Posterior vena cava (tissue), 2 donors: ENCODE measurements around the gene LCLAT1. TPM values are rescaled to one million over a fixed set of nuclear protein-coding genes. Genes with fewer than 3 reads are reported as not detected.

Experiments used
- DNase-seq: peaks from one replicate; pipeline ENCODE4 v3.0.0-alpha.2; 2020; ENCODE audit warnings: low spot score
- intact Hi-C, 2 donors: fragments of 100-400 bp; cut with DNase I; formaldehyde crosslinking; loops; one replicate each; pipeline versions ENCODE4 v1.14.1 to v1.14.2; 2022 to 2023
- long read RNA-seq, 2 donors: library from polyadenylated mRNA; unstranded; transcript quantifications; one replicate each; pipeline ENCODE4 v2.0.0, GENCODE V29; 2020 to 2021
- total RNA-seq, 2 donors: library from RNA; stranded (reverse); fragmentation: NEBNext Ultra II Directional; extraction: Animal tissue kit (Norgen Biotek cat#: 25700); gene quantifications; one replicate each; pipeline ENCODE4 v1.2.1, GENCODE V29; 2021
- donor health status: DM: yes; HTN: yes; CAD: no.
- donor health status: DM: yes; HTN: yes; CAD: no.

LCLAT1 gene
- total RNA-seq: 10 to 100 TPM; 22.3 to 43.3 TPM
- long read RNA-seq, donor 1, partial matches to known transcripts: 0 of 6 reads
- long read RNA-seq, donor 1, other reads (novel, unspliced or antisense): 6 of 6 reads
- long read RNA-seq, donor 2, full-length matches to known transcripts: 2 of 12 reads
- long read RNA-seq, donor 2, partial matches to known transcripts: 0 of 12 reads
- long read RNA-seq, donor 2, other reads (novel, unspliced or antisense): 10 of 12 reads

- intact Hi-C loops: no loop called here
- DNase-seq: peak; percentile 95
Observed at GRCh38 chr2:30447149-30448045, at the start of gene LCLAT1. Gene LCLAT1 (plus strand): TSS chr2:30447246. CDS start chr2:30525591, 78,345 bp downstream.

DNA sequence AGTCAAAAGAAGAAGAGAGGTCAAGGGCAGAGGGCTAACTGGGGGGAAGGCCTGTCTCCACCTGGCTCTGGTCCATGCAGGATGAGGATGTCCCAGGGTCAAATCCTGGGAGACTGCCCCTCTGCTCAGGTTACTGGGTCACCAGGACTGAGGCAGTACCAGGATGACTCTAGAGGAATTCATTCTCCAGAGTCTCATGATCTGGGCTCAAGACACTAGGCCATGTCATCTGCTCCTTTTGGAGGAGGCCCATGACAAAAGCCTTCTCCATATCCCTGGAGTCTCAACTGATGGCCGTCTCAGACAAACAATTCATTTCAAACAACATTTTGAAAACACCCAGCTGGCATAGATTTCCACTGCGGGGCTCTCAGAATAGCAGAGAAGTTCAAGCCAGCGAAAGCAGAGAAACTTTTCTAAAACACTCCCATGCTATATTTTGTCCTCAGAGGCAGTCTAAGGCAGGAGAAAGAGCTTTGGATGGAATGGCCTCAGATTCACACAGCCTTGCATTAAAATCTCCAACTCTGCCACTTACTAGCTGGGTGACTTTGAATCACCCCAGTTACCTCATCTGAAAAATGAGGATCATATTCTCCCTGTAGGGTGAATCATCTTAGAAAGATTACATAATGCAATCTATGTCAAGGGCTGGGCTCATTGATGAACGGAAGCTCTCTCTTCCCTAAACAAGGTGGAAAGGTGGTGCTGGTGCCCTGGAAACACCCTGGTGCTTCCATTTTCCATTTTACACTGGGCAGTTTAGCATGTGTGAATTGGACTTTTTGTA is 48.8 kb upstream of the LCLAT1 start:
- intact Hi-C loops: no loop called here
- DNase-seq: no peak

- intact Hi-C loops: loop anchor here in 1 of 2 donors (10.0 kb wide), 1 partner anchor 304 kb away; no protein-coding TSS in a partner anchor
- no peak for DNase-seq
Observed at GRCh38 chr2:30400151-30400954, 46.7 kb upstream of the LCLAT1 start.

DNA sequence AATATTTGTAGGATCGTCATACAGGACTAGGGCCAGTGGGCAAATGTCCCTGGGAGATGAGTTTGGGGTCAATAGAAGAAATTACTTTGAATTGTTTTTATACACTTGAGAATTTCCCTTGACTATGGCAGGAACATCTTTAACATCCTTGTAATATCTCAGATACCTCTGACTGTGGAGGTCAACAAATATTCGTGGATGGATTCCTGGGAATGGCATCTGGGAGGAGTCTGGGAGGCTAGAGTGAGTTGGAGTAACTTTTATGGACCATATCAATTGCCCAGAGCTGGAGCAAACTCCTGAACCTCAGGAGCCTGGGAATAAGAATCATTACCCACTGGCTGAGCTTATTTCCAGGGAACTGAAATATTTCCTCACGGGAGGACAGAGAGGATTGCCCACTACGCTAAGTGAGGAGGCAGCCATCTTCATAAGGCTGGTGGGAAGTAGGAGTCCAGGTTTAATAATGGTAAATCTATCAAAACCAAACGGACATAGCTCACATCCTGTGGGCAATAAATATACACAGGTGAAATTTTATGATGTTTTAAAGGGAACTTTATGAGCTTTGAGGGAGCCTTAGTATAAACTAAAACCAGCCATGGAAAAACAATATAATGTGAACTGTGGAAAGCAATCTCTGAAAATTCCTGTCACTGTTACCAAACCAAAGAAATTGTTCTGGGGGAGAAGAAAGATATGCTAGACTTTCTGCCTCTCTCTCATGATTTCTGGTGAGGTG is 44.4 kb upstream of the LCLAT1 start:
- no peak for DNase-seq
- intact Hi-C loops: loop anchor here in 1 of 2 donors (10.0 kb wide), 1 partner anchor 302 kb away; no protein-coding TSS in a partner anchor

DNA sequence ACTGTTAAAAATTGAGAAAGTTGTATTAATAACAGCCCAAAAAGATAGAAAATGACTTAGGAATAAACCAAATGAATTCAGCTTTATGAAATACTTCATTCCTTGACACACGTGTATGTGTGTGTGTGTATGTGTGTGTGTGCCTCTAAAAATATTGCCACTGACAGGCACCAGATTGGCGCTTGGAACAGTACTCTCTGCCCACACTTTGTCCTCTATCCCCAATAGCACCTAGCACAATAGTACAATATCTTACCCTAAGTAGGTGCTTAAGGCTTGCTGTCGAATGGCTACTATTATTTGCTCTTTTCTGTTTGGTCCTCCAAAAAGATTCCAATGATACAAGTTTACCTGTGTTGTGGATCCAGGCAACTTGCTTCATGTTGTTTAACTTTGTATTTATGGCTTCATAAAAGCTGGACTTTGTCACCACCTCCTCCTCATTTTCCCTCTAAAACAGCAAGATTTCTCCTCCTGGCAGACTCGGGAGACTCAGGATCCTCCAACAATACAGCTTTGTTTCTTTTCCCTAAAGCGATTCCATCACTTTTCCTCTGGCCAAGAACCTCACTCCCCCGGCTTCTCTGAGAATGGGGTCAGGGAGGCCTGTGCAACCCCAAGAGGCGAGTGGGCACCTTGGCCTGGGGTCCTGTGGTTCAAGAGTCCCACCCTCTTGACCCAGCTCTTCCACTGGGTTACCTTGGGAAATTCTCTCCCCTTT is 43.3 kb upstream of the LCLAT1 start:
- DNase-seq: no peak
- intact Hi-C loops: loop anchor here in 1 of 2 donors (10.0 kb wide), 1 partner anchor 301 kb away; no protein-coding TSS in a partner anchor

DNA sequence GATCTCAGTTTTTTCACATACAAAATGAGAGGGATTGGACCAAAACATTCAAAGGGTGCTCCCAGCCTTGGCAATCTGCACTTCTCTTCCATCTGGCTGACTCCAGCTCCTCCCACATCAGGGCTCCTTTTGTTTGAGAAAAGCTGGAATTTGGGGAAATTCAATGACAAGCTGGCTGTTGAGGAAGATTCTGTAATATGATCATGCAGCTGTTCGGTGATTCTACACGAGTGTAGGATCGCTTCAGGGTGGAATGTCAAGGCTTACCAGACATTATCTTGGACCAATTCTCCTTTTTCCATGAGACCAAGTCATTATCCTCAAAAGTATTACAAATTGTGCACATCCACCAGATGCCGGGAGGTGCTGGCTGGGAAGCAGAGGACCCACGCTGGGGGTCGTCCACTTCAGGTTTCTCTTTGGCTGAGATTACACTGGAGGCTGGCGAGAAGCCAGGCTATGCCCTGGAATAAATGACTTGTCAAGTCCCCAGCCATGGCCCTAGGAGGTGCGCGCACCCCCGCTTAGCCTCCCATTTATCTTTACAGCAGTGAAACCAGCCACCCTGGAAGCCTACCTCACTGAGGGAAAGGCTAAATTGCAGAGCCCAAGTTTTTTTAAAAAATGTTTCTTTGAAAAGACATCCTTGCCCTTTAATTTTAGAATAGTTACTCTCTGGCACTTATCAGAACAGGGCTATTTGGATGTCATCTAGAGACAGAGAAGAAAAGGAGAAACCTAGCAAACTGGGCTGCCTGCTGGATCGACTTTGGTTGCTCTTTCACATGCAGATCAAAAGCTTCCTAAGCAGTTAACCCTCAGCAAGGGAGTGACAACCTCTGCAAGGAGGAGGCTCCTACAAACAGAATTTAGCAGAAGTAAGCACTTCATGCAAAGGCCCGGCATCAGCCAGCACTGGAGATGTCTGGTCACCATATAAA is 42.5 kb upstream of the LCLAT1 start:
- no peak for DNase-seq
- intact Hi-C loops: loop anchor here in 1 of 2 donors (10.0 kb wide), 1 partner anchor 300 kb away; no protein-coding TSS in a partner anchor

- intact Hi-C loops: loop anchor here in 1 of 2 donors (10.0 kb wide), 1 partner anchor 300 kb away; no protein-coding TSS in a partner anchor
- DNase-seq: no peak
Observed at GRCh38 chr2:30405260-30405605, 41.8 kb upstream of the LCLAT1 start.

DNA sequence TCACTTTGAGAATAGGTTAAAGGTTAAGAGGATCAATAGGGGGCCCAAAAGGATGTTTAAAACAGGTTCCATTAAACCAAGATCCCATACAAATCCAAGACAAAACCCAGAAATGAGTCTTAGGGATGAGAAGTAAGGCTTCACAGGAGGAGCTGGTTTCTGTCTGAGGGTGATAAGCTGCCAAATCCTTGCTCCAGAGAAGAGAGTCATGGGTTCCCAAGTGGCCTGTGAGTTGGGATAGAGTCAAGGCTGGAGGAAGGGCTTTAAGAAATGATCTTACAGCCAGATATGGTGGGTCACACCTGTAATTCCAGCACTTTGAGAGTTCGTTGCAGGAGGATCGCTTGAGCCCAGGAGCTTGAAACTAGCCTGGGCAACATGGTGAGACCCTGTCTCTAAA is 40.2 kb upstream of the LCLAT1 start:
- intact Hi-C loops: loop anchor here in 1 of 2 donors (10.0 kb wide), 1 partner anchor 298 kb away; no protein-coding TSS in a partner anchor
- DNase-seq: no peak

GRCh38 chr2:30408961-30409387 is 38.1 kb upstream of the LCLAT1 start:
- no peak for DNase-seq
- intact Hi-C loops: loop anchor here in 1 of 2 donors (10.0 kb wide), 1 partner anchor 296 kb away; no protein-coding TSS in a partner anchor

- intact Hi-C loops: loop anchor here in 1 of 2 donors (5.0 kb wide), 1 partner anchor 48 kb away; no protein-coding TSS in a partner anchor
Observed at GRCh38 chr2:30410217-30410616, 36.8 kb upstream of the LCLAT1 start.

GRCh38 chr2:30412047-30412683 is 34.9 kb upstream of the LCLAT1 start:
- DNase-seq: no peak
- intact Hi-C loops: loop anchor here in 1 of 2 donors (5.0 kb wide), 1 partner anchor 50 kb away; no protein-coding TSS in a partner anchor

More at GRCh38 chr2:30410217-30410616, 36.8 kb upstream of the LCLAT1 start:
- no peak for DNase-seq

DNA sequence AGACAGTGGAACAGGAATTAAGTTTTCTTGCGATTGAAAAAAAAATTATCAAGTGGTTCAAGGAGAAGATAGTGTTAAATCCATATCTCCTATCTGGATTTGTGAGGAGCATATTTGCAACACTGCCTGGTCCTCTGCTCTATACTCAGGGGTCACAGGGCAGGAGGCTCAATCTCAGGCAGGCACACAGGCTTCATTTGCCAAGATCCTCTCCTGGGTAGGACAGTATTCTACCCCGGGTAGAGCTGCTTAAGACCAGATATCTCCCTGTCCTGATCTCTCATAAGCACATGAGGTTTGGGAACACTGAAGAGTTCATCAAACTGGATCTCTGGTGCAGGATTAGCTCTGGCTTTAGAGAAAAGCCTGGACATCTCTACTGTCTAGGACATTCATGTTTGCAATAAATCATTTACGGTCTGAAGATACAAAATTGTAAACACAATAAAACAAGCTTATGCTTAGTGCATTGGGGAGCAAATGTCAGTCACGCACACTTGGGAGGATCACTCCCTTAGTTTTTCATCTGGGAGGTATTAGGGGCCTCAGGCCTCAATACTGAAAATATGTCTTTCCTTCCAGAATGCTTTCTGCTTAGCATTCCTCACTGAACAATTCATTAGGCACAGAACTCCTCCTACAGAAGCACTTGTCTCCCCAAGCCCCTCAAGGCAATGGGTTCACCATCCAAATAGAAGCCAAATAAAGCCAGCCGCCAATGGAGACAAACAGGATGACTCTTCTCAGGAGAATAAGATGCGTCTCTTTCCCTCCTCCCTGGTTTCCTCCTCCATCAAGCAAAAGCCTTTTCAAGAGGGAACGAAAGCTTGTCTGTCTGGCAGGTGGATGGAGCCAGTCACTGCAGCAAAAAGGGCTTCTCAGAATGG is 34.1 kb upstream of the LCLAT1 start:
- DNase-seq: no peak
- intact Hi-C loops: loop anchor here in 1 of 2 donors (5.0 kb wide), 1 partner anchor 51 kb away; no protein-coding TSS in a partner anchor

DNA sequence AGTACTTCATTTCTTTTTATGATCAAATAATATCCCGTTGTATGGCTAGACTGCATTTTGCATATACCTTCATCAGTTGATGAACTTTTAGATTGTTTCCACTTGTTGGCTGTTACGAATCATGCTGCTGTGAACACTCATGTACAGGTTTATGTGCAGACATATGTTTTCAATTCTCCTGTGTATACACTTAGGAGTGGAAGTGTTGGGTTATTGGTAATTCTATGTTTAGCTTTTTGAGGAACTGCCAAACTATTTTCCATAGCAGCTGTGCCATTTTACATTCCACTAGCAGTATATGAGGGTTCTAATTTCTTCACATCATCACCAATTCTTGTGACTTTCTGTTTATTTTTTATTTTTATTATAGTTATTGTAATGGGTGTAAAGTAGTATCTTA is 32.1 kb upstream of the LCLAT1 start:
- DNase-seq: no peak
- intact Hi-C loops: loop anchor here (5.0 kb wide), 2 partner anchors 53 to 287 kb away; no protein-coding TSS in a partner anchor

- no peak for DNase-seq
- intact Hi-C loops: loop anchor here in 1 of 2 donors (5.0 kb wide), 1 partner anchor 285 kb away; no protein-coding TSS in a partner anchor
Observed at GRCh38 chr2:30417253-30417652, 29.8 kb upstream of the LCLAT1 start.
